Thyroid gland (tissue), 4 donors: ENCODE data around the gene BAD. TPM values are rescaled to one million over a fixed set of nuclear protein-coding genes. Genes with fewer than 3 reads are reported as not detected.

Experiments
- DNase-seq, 2 donors: peaks; one replicate each; pipeline ENCODE4 v3.0.0-alpha.2; 2019
- H3K27ac ChIP-seq, 3 donors: fragments of 200-600 bp; sonication (generic); 1 replicate in 2 of 3; 2 replicates in 1 of 3; pipeline ENCODE4 v1.5.1; 2016 to 2019; ENCODE audit warnings: mild to moderate bottlenecking in 1 of 3, moderate library complexity in 1 of 3
- H3K27me3 ChIP-seq: fragments of 200-600 bp; sonication (generic); one replicate; pipeline ENCODE4 v1.5.1; 2019
- H3K36me3 ChIP-seq, 2 donors: fragments of 200-600 bp; sonication (generic); one replicate each; pipeline ENCODE4 v1.5.1; 2016 to 2019
- H3K4me1 ChIP-seq, 2 donors: fragments of 200-600 bp; sonication (generic); one replicate each; pipeline ENCODE4 v1.5.1; 2017 to 2019
- H3K4me3 ChIP-seq, 3 donors: fragments of 200-600 bp; sonication (generic); replicated peaks in 1 of 3; 1 replicate in 2 of 3; 2 replicates in 1 of 3; pipeline ENCODE4 v1.5.1; 2016; ENCODE audit warnings: mild to moderate bottlenecking in 1 of 3
- H3K9me3 ChIP-seq: fragments of 200-600 bp; sonication (generic); one replicate; pipeline ENCODE4 v1.5.1; 2017
- CTCF ChIP-seq, 6 experiments: fragments of 200-600 bp in 3 of 6; fragments of 450-650 bp in 3 of 6; sonication (generic) in 3 of 6; IDR thresholded peaks; one replicate each; pipeline ENCODE4 v1.5.1; 2016 to 2019; ENCODE audit warnings: antibody characterized with exemption in 6 of 6, mild to moderate bottlenecking in 2 of 6, inconsistent platforms in 1 of 6, moderate library complexity in 1 of 6
- POLR2A ChIP-seq, 2 donors: fragments of 450-650 bp; IDR thresholded peaks; one replicate each; pipeline ENCODE4 v1.6.1; 2017; ENCODE audit warnings: antibody characterized with exemption in 2 of 2, mild to moderate bottlenecking in 2 of 2, moderate library complexity in 1 of 2
- WGBS, 2 donors: methylation state at CpG; one replicate each; pipeline ENCODE4 v1.1.5; 2017; 5-methylcytosine and 5-hydroxymethylcytosine counted together
- intact Hi-C: fragments of 100-400 bp; cut with DNase I; formaldehyde crosslinking; loops from one replicate; pipeline ENCODE4 v1.15.1; 2023
- total RNA-seq, 4 donors: library from RNA; depleted of rRNA; stranded (reverse); fragments of >200 nt; gene quantifications; one replicate each; pipeline ENCODE4 v1.2.3, GENCODE V29; 2016

BAD gene
- total RNA-seq, 4 donors from 2014 or later: 79.0 to 239 (median 148) TPM

GRCh38 chr11:64306876-64307622, 22.6 kb upstream of the BAD start:
- intact Hi-C loops: no loop called here
- DNase-seq: peak; percentile 58 to 70
- 70 to 73% methylated on average over 12 to 15 of the region's 15 CpGs for WGBS, 2 donors
- H3K4me3 ChIP-seq: peak overlapping the region in 2 of 3 donors; percentile 31 to 74
- H3K4me1 ChIP-seq: peaks cover 16 to 25% of the 10 kb centered on the region in 2 donors
- no peak for TF ChIP-seq CTCF (IDR thresholded peaks at IDR 0.05)
- TF ChIP-seq POLR2A (IDR thresholded peaks at IDR 0.05): no peak
- H3K27me3 ChIP-seq: no peaks in the 10 kb centered on the region
- peak overlapping the region in 2 of 3 donors; percentile 26 to 88 for H3K27ac ChIP-seq
- no peaks in the 10 kb centered on the region for H3K36me3 ChIP-seq
- H3K9me3 ChIP-seq: no peaks in the 10 kb centered on the region

GRCh38 chr11:64306563-64306875, 22.1 kb upstream of the BAD start:
- intact Hi-C loops: no loop called here
- no peak for DNase-seq
- 22 to 32% methylated on average over 8 to 9 of the region's 9 CpGs for WGBS, 2 donors
- Histone ChIP-seq H3K4me3 (peak overlapping the region; percentile 31 to 79 (median 74)), H3K36me3 (no peaks in the 10 kb centered on the region), H3K9me3 (no peaks in the 10 kb centered on the region), H3K27ac (peak overlapping the region in 2 of 3 donors; percentile 26 to 88), H3K4me1 (peaks cover 16 to 25% of the 10 kb centered on the region in 2 donors), H3K27me3 (no peaks in the 10 kb centered on the region)
- TF ChIP-seq CTCF (IDR thresholded peaks at IDR 0.05) (no peak), POLR2A (IDR thresholded peaks at IDR 0.05) (no peak)

- Histone ChIP-seq H3K27ac (peak overlapping the region; percentile 74 to 88 (median 79)), H3K9me3 (no peaks in the 10 kb centered on the region), H3K27me3 (no peaks in the 10 kb centered on the region), H3K36me3 (no peaks in the 10 kb centered on the region), H3K4me1 (peaks cover 16 to 26% of the 10 kb centered on the region in 2 donors), H3K4me3 (peak overlapping the region; percentile 31 to 79 (median 74))
- intact Hi-C loops: no loop called here
- 0% methylated on average over 14 to 27 of the region's 71 CpGs for WGBS, 2 donors
- TF ChIP-seq CTCF (IDR thresholded peaks at IDR 0.05) (peak in 2 of 6 experiments; percentile 25 to 33), POLR2A (IDR thresholded peaks at IDR 0.05) (peak; percentile 18 to 78)
- peak; percentile 74 to 84 for DNase-seq
Measured at GRCh38 chr11:64305691-64306562, 21.5 kb upstream of the BAD start.

GRCh38 chr11:64305075-64305690, 20.7 kb upstream of the BAD start, which contains the start of gene ESRRA:
Gene ESRRA, plus strand, starts transcription at chr11:64305524. Its CDS starts 1,656 bp downstream, at chr11:64307180.
- H3K9me3 ChIP-seq: no peaks in the 10 kb centered on the region
- no peaks in the 10 kb centered on the region for H3K36me3 ChIP-seq
- TF ChIP-seq CTCF (IDR thresholded peaks at IDR 0.05) (no peak), POLR2A (IDR thresholded peaks at IDR 0.05) (peak in 1 of 2 donors; percentile 83)
- intact Hi-C loops: no loop called here
- H3K27me3 ChIP-seq: no peaks in the 10 kb centered on the region
- peaks cover 23 to 33% of the 10 kb centered on the region in 2 donors for H3K4me1 ChIP-seq
- peak; percentile 100 for DNase-seq
- peak within 1 kb of the TSS; percentile 98 to 100 (median 99) for H3K27ac ChIP-seq
- 0% methylated on average over 22 of the region's 81 CpGs; no CpG with 5 or more reads in 1 of the 2 donors for WGBS, 2 donors
- H3K4me3 ChIP-seq: peak within 1 kb of the TSS; percentile 31 to 79 (median 74)
